KMS-11 (cell line): Measurements from ENCODE around the gene PDZRN4.

Source experiments
- H2AFZ ChIP-seq: fragments of 200-600 bp; sonication (generic); 2 replicates; pipeline ENCODE4 v1.6.1; 2016; ENCODE audit warnings: antibody characterized with exemption, mixed run types, low read depth
- H3K27ac ChIP-seq: fragments of 200-600 bp; sonication (generic); 2 replicates; pipeline ENCODE4 v1.6.1; 2016; ENCODE audit warnings: mild to moderate bottlenecking, mixed run types
- H3K27me3 ChIP-seq: fragments of 200-600 bp; sonication (generic); 2 replicates; pipeline ENCODE4 v1.6.1; 2017; ENCODE audit warnings: mild to moderate bottlenecking, low read depth, mixed run types, moderate library complexity; ENCODE audit not compliant: insufficient read depth
- H3K36me3 ChIP-seq: fragments of 200-600 bp; sonication (generic); 2 replicates; pipeline ENCODE4 v1.6.1; 2017; ENCODE audit warnings: mild to moderate bottlenecking, mixed run types; ENCODE audit not compliant: insufficient read depth
- H3K4me1 ChIP-seq: fragments of 200-600 bp; sonication (generic); 2 replicates; pipeline ENCODE4 v1.6.1; 2016; ENCODE audit warnings: mild to moderate bottlenecking, low read depth, mixed run types; ENCODE audit not compliant: poor library complexity, severe bottlenecking
- H3K4me2 ChIP-seq: fragments of 200-600 bp; sonication (generic); 2 replicates; pipeline ENCODE4 v1.7.0; 2016; ENCODE audit warnings: mild to moderate bottlenecking, mixed run types
- H3K4me3 ChIP-seq: fragments of 200-600 bp; sonication (generic); IDR thresholded peaks from 2 replicates; pipeline ENCODE4 v1.6.1; 2017; ENCODE audit warnings: low read depth, low read length, mixed read lengths; ENCODE audit not compliant: insufficient read depth
- H3K79me2 ChIP-seq: fragments of 200-600 bp; sonication (generic); 2 replicates; pipeline ENCODE4 v1.6.1; 2016; ENCODE audit warnings: low read depth, mixed run types; ENCODE audit not compliant: insufficient read depth
- H3K9ac ChIP-seq: fragments of 200-600 bp; sonication (generic); 2 replicates; pipeline ENCODE4 v1.6.1; 2016; ENCODE audit warnings: mild to moderate bottlenecking, mixed run types
- H4K20me1 ChIP-seq: fragments of 200-600 bp; sonication (generic); 2 replicates; pipeline ENCODE4 v1.6.1; 2016; ENCODE audit warnings: mild to moderate bottlenecking, mixed run types; ENCODE audit not compliant: insufficient read depth
- CTCF ChIP-seq: fragments of 200-600 bp; sonication (generic); conservative IDR thresholded peaks from 2 replicates; pipeline ENCODE4 v1.6.1; 2017; ENCODE audit warnings: low read depth, mild to moderate bottlenecking, antibody characterized with exemption, low read length, moderate library complexity, mixed read lengths

Gene PDZRN4

GRCh38 chr12:41206298-41206697, 18.2 kb downstream of the PDZRN4 start:
- no peaks in the 10 kb centered on the region for H3K36me3 ChIP-seq
- H3K4me3 ChIP-seq, result no peak overlapping the region
- H3K27ac ChIP-seq, result no peak overlapping the region
- H3K27me3 ChIP-seq, result no peaks in the 10 kb centered on the region
- H4K20me1 ChIP-seq, result no peaks in the 10 kb centered on the region
- no peak overlapping the region for H3K4me2 ChIP-seq
- no peak for TF ChIP-seq CTCF
- no peaks in the 10 kb centered on the region for H3K4me1 ChIP-seq
- H2AFZ ChIP-seq, result no peak overlapping the region
- no peaks in the 10 kb centered on the region for H3K79me2 ChIP-seq
- H3K9ac ChIP-seq, result no peak overlapping the region

- Histone ChIP-seq H2AFZ (no peak overlapping the region), H3K27ac (no peak overlapping the region), H3K4me2 (no peak overlapping the region), H3K79me2 (no peaks in the 10 kb centered on the region), H3K9ac (no peak overlapping the region), H3K4me1 (no peaks in the 10 kb centered on the region), H3K36me3 (no peaks in the 10 kb centered on the region), H4K20me1 (no peaks in the 10 kb centered on the region), H3K27me3 (no peaks in the 10 kb centered on the region), H3K4me3 (no peak overlapping the region)
- TF ChIP-seq CTCF, result no peak
Measured at GRCh38 chr12:41211448-41211847, 23.3 kb downstream of the PDZRN4 start.

- no peak overlapping the region for H2AFZ ChIP-seq
Measured at GRCh38 chr12:41212625-41213024, 24.5 kb downstream of the PDZRN4 start.

GRCh38 chr12:41213107-41213506, 25.0 kb downstream of the PDZRN4 start:
- H4K20me1 ChIP-seq, result no peaks in the 10 kb centered on the region
- no peak for TF ChIP-seq CTCF
- H3K27ac ChIP-seq, result no peak overlapping the region
- no peak overlapping the region for H3K4me3 ChIP-seq
- H2AFZ ChIP-seq, result no peak overlapping the region
- no peaks in the 10 kb centered on the region for H3K79me2 ChIP-seq
- no peaks in the 10 kb centered on the region for H3K4me1 ChIP-seq
- no peak overlapping the region for H3K9ac ChIP-seq
- no peak overlapping the region for H3K4me2 ChIP-seq
- H3K36me3 ChIP-seq, result no peaks in the 10 kb centered on the region
- no peaks in the 10 kb centered on the region for H3K27me3 ChIP-seq

More at GRCh38 chr12:41212625-41213024, 24.5 kb downstream of the PDZRN4 start:
- Histone ChIP-seq H3K4me3 (no peak overlapping the region), H3K36me3 (no peaks in the 10 kb centered on the region), H3K27me3 (no peaks in the 10 kb centered on the region), H3K9ac (no peak overlapping the region), H3K79me2 (no peaks in the 10 kb centered on the region), H3K4me2 (no peak overlapping the region), H3K4me1 (no peaks in the 10 kb centered on the region), H4K20me1 (no peaks in the 10 kb centered on the region), H3K27ac (no peak overlapping the region)
- no peak for TF ChIP-seq CTCF

- Histone ChIP-seq H4K20me1 (no peaks in the 10 kb centered on the region), H2AFZ (no peak overlapping the region), H3K4me2 (no peak overlapping the region), H3K27ac (no peak overlapping the region), H3K79me2 (no peaks in the 10 kb centered on the region), H3K4me3 (no peak overlapping the region), H3K27me3 (no peaks in the 10 kb centered on the region), H3K9ac (no peak overlapping the region), H3K36me3 (no peaks in the 10 kb centered on the region), H3K4me1 (no peaks in the 10 kb centered on the region)
- no peak for TF ChIP-seq CTCF
Measured at GRCh38 chr12:41213648-41214047, 25.5 kb downstream of the PDZRN4 start.
